ENCODE measurements around the gene RAN. TPM values are rescaled to one million over a fixed set of nuclear protein-coding genes. Genes with fewer than 3 reads are reported as not detected.
"Not testable (repeated sequence)": the region's sequence is repeated elsewhere in the genome, so short reads cannot be mapped to it uniquely, and the experiment has no call there.

Gene RAN
- total and polyA plus RNA-seq, 4 donors = 265 to 559 (median 488) TPM

GRCh38 chr12:130887190-130887589 lies 15.3 kb downstream of the RAN start:
- H3K4me3 ChIP-seq (ENCODE audit: low read depth, low read length); DNase-seq (ENCODE audit: low read depth in 4 of 6, low spot score in 6 of 6); H3K27ac ChIP-seq (ENCODE audit: low read depth, low read length); H3K4me1 ChIP-seq (ENCODE audit: control insufficient read depth, insufficient read depth, low read length); H3K27me3 ChIP-seq (ENCODE audit: control insufficient read depth, insufficient read depth, low read length); H3K9me3 ChIP-seq (ENCODE audit: control insufficient read depth, insufficient read depth, low read length); H3K36me3 ChIP-seq (ENCODE audit: control insufficient read depth, insufficient read depth, low read length): not testable (repeated sequence)
- WGBS (ENCODE audit: insufficient coverage) = 93% methylated on average over 2 of the region's 17 CpGs

GRCh38 chr12:130904064-130904463 lies 32.2 kb downstream of the RAN start:
- WGBS (ENCODE audit: insufficient coverage) = no CpG with 5 or more reads among the region's 2 CpGs
- no peak for DNase-seq (ENCODE audit: low read depth in 4 of 6, low spot score in 6 of 6)
- H3K36me3 ChIP-seq (ENCODE audit: control insufficient read depth, insufficient read depth, low read length) = no peaks in the 10 kb centered on the region
- H3K27ac ChIP-seq (ENCODE audit: low read depth, low read length) = no peak overlapping the region
- H3K9me3 ChIP-seq (ENCODE audit: control insufficient read depth, insufficient read depth, low read length) = no peaks in the 10 kb centered on the region
- H3K4me3 ChIP-seq (ENCODE audit: low read depth, low read length) = no peak overlapping the region
- no peaks in the 10 kb centered on the region for H3K27me3 ChIP-seq (ENCODE audit: control insufficient read depth, insufficient read depth, low read length)
- H3K4me1 ChIP-seq (ENCODE audit: control insufficient read depth, insufficient read depth, low read length) = no peaks in the 10 kb centered on the region

GRCh38 chr12:130904936-130905455 lies 33.1 kb downstream of the RAN start:
- H3K27me3 ChIP-seq (ENCODE audit: control insufficient read depth, insufficient read depth, low read length); H3K36me3 ChIP-seq (ENCODE audit: control insufficient read depth, insufficient read depth, low read length); H3K9me3 ChIP-seq (ENCODE audit: control insufficient read depth, insufficient read depth, low read length); H3K27ac ChIP-seq (ENCODE audit: low read depth, low read length); H3K4me3 ChIP-seq (ENCODE audit: low read depth, low read length); H3K4me1 ChIP-seq (ENCODE audit: control insufficient read depth, insufficient read depth, low read length); DNase-seq (ENCODE audit: low read depth in 4 of 6, low spot score in 6 of 6): not testable (repeated sequence)
- WGBS (ENCODE audit: insufficient coverage) = 96% methylated on average over 8 of the region's 31 CpGs

- H3K9me3 ChIP-seq (ENCODE audit: control insufficient read depth, insufficient read depth, low read length) = peaks cover 2% of the 10 kb centered on the region
- no peaks in the 10 kb centered on the region for H3K27me3 ChIP-seq (ENCODE audit: control insufficient read depth, insufficient read depth, low read length)
- H3K4me3 ChIP-seq (ENCODE audit: low read depth, low read length) = no peak overlapping the region
- H3K27ac ChIP-seq (ENCODE audit: low read depth, low read length) = no peak overlapping the region
- H3K36me3 ChIP-seq (ENCODE audit: control insufficient read depth, insufficient read depth, low read length) = no peaks in the 10 kb centered on the region
- no peaks in the 10 kb centered on the region for H3K4me1 ChIP-seq (ENCODE audit: control insufficient read depth, insufficient read depth, low read length)
- DNase-seq (ENCODE audit: low read depth in 4 of 6, low spot score in 6 of 6) = no peak
- 89% methylated on average over 4 of the region's 4 CpGs for WGBS (ENCODE audit: insufficient coverage)
These were observed 37.2 kb downstream of the RAN start for GRCh38 chr12:130909111-130909510.

GRCh38 chr12:130911193-130911592 lies 39.3 kb downstream of the RAN start:
- H3K4me1 ChIP-seq (ENCODE audit: control insufficient read depth, insufficient read depth, low read length) = peaks cover 5% of the 10 kb centered on the region
- no CpG with 5 or more reads among the region's 1 CpG for WGBS (ENCODE audit: insufficient coverage)
- DNase-seq (ENCODE audit: low read depth in 4 of 6, low spot score in 6 of 6) = no peak

GRCh38 chr12:130911933-130912332 lies 40.1 kb downstream of the RAN start:
- peaks cover 7% of the 10 kb centered on the region for H3K4me1 ChIP-seq (ENCODE audit: control insufficient read depth, insufficient read depth, low read length)
- DNase-seq (ENCODE audit: low read depth in 4 of 6, low spot score in 6 of 6) = no peak
- no peaks in the 10 kb centered on the region for H3K36me3 ChIP-seq (ENCODE audit: control insufficient read depth, insufficient read depth, low read length)
- H3K27ac ChIP-seq (ENCODE audit: low read depth, low read length) = no peak overlapping the region
- H3K4me3 ChIP-seq (ENCODE audit: low read depth, low read length) = no peak overlapping the region
- no peaks in the 10 kb centered on the region for H3K27me3 ChIP-seq (ENCODE audit: control insufficient read depth, insufficient read depth, low read length)
- H3K9me3 ChIP-seq (ENCODE audit: control insufficient read depth, insufficient read depth, low read length) = peaks cover 2% of the 10 kb centered on the region

More at GRCh38 chr12:130911193-130911592, 39.3 kb downstream of the RAN start:
- H3K36me3 ChIP-seq (ENCODE audit: control insufficient read depth, insufficient read depth, low read length) = no peaks in the 10 kb centered on the region
- no peak overlapping the region for H3K4me3 ChIP-seq (ENCODE audit: low read depth, low read length)
- no peaks in the 10 kb centered on the region for H3K27me3 ChIP-seq (ENCODE audit: control insufficient read depth, insufficient read depth, low read length)
- H3K27ac ChIP-seq (ENCODE audit: low read depth, low read length) = no peak overlapping the region
- peaks cover 2% of the 10 kb centered on the region for H3K9me3 ChIP-seq (ENCODE audit: control insufficient read depth, insufficient read depth, low read length)

- Histone ChIP-seq H3K4me3 (ENCODE audit: low read depth, low read length) (peak overlapping the region; percentile 36), H3K27me3 (ENCODE audit: control insufficient read depth, insufficient read depth, low read length) (no peaks in the 10 kb centered on the region), H3K9me3 (ENCODE audit: control insufficient read depth, insufficient read depth, low read length) (peaks cover 2% of the 10 kb centered on the region), H3K4me1 (ENCODE audit: control insufficient read depth, insufficient read depth, low read length) (peaks cover 17% of the 10 kb centered on the region), H3K36me3 (ENCODE audit: control insufficient read depth, insufficient read depth, low read length) (no peaks in the 10 kb centered on the region), H3K27ac (ENCODE audit: low read depth, low read length) (peak overlapping the region; percentile 16)
- DNase-seq (ENCODE audit: low read depth in 4 of 6, low spot score in 6 of 6) = peak; percentile 64 to 97 (median 72)
- WGBS (ENCODE audit: insufficient coverage) = 6% methylated on average over 33 of the region's 37 CpGs
These were observed 44.5 kb downstream of the RAN start for GRCh38 chr12:130916241-130916911.

GRCh38 chr12:130917607-130918006 lies 45.7 kb downstream of the RAN start:
- 94% methylated on average over 13 of the region's 13 CpGs for WGBS (ENCODE audit: insufficient coverage)
- Histone ChIP-seq H3K27ac (ENCODE audit: low read depth, low read length) (no peak overlapping the region), H3K9me3 (ENCODE audit: control insufficient read depth, insufficient read depth, low read length) (peaks cover 2% of the 10 kb centered on the region), H3K27me3 (ENCODE audit: control insufficient read depth, insufficient read depth, low read length) (no peaks in the 10 kb centered on the region), H3K4me3 (ENCODE audit: low read depth, low read length) (no peak overlapping the region), H3K36me3 (ENCODE audit: control insufficient read depth, insufficient read depth, low read length) (no peaks in the 10 kb centered on the region), H3K4me1 (ENCODE audit: control insufficient read depth, insufficient read depth, low read length) (peaks cover 17% of the 10 kb centered on the region)
- DNase-seq (ENCODE audit: low read depth in 4 of 6, low spot score in 6 of 6) = no peak

- Histone ChIP-seq H3K36me3 (ENCODE audit: control insufficient read depth, insufficient read depth, low read length) (no peaks in the 10 kb centered on the region), H3K27me3 (ENCODE audit: control insufficient read depth, insufficient read depth, low read length) (no peaks in the 10 kb centered on the region), H3K4me1 (ENCODE audit: control insufficient read depth, insufficient read depth, low read length) (peaks cover 21% of the 10 kb centered on the region), H3K9me3 (ENCODE audit: control insufficient read depth, insufficient read depth, low read length) (peaks cover 2% of the 10 kb centered on the region), H3K27ac (ENCODE audit: low read depth, low read length) (no peak overlapping the region), H3K4me3 (ENCODE audit: low read depth, low read length) (no peak overlapping the region)
- WGBS (ENCODE audit: insufficient coverage) = no CpG with 5 or more reads among the region's 1 CpG
- no peak for DNase-seq (ENCODE audit: low read depth in 4 of 6, low spot score in 6 of 6)
These were observed 47.2 kb downstream of the RAN start for GRCh38 chr12:130919086-130919485.

- DNase-seq (ENCODE audit: low read depth in 4 of 6, low spot score in 6 of 6) = no peak
- 93% methylated on average over 15 of the region's 15 CpGs for WGBS (ENCODE audit: insufficient coverage)
- Histone ChIP-seq H3K4me1 (ENCODE audit: control insufficient read depth, insufficient read depth, low read length) (peaks cover 25% of the 10 kb centered on the region), H3K27ac (ENCODE audit: low read depth, low read length) (no peak overlapping the region), H3K4me3 (ENCODE audit: low read depth, low read length) (no peak overlapping the region), H3K9me3 (ENCODE audit: control insufficient read depth, insufficient read depth, low read length) (peaks cover 2% of the 10 kb centered on the region), H3K27me3 (ENCODE audit: control insufficient read depth, insufficient read depth, low read length) (no peaks in the 10 kb centered on the region), H3K36me3 (ENCODE audit: control insufficient read depth, insufficient read depth, low read length) (no peaks in the 10 kb centered on the region)
These were observed 48.3 kb downstream of the RAN start for GRCh38 chr12:130920119-130920703.
